Measurements from ENCODE around the gene DESI1. TPM values are rescaled to one million over a fixed set of nuclear protein-coding genes. Genes with fewer than 3 reads are reported as not detected.

Gene DESI1
- total RNA-seq, 1 experiment from 2014 or later: 30.2 TPM

- Histone ChIP-seq H3K9ac (ENCODE audit: extremely low read depth, insufficient read length, low read length) (no peak overlapping the region), H3K79me2 (ENCODE audit: insufficient read depth, low read length) (no peaks in the 10 kb centered on the region), H3K18ac (ENCODE audit: insufficient read length, low read depth, low read length) (no peak overlapping the region), H3K4me1 (ENCODE audit: insufficient read depth, low read length) (0 out of 2 replicates have a peak, but pooled peaks cover 2% of the 10 kb centered on the region), H3K4me2 (ENCODE audit: insufficient read depth, insufficient read length, low read length) (no peak overlapping the region), H3K23me2 (ENCODE audit: insufficient read length, low read depth, low read length, poor library complexity, severe bottlenecking) (no peaks in the 10 kb centered on the region), H3K27ac (ENCODE audit: insufficient read length, low read depth, low read length) (no peak overlapping the region), H3K56ac (ENCODE audit: insufficient read length, low read depth, low read length) (no peak overlapping the region), H3K4ac (ENCODE audit: low read depth, low read length) (no peak overlapping the region), H4K91ac (ENCODE audit: insufficient read length, low read depth, low read length) (no peak overlapping the region), H2BK20ac (ENCODE audit: low read depth, low read length, poor library complexity, severe bottlenecking) (no peak overlapping the region), H2BK12ac (ENCODE audit: insufficient read length, low read depth, low read length) (no peak overlapping the region), H2BK120ac (ENCODE audit: low read depth, low read length, poor library complexity, severe bottlenecking) (no peak overlapping the region), H3K27me3 (ENCODE audit: insufficient read depth, low read length) (no peaks in the 10 kb centered on the region), H3T11ph (ENCODE audit: low read length) (no peak overlapping the region), H4K20me1 (ENCODE audit: control insufficient read depth, insufficient read depth, insufficient read length) (no peaks in the 10 kb centered on the region), H3K9me3 (ENCODE audit: control insufficient read depth, low read depth, low read length) (no peaks in the 10 kb centered on the region), H3K79me1 (ENCODE audit: insufficient read depth, low read depth, low read length, poor library complexity, severe bottlenecking) (no peaks in the 10 kb centered on the region), H4K5ac (ENCODE audit: insufficient read length, low read depth, low read length) (no peak overlapping the region), H2AFZ (ENCODE audit: low read length) (no peak overlapping the region), H4K8ac (replicated peaks; ENCODE audit: insufficient read length, low read depth, low read length) (no peak overlapping the region), H2BK15ac (ENCODE audit: low read depth, low read length) (no peak overlapping the region), H2BK5ac (ENCODE audit: insufficient read length, low read length) (no peak overlapping the region), H3K23ac (ENCODE audit: insufficient read length, low read depth, low read length) (no peak overlapping the region), H3K14ac (ENCODE audit: insufficient read depth, low read length) (no peak overlapping the region), H2AK5ac (ENCODE audit: insufficient read length, low read length) (no peak overlapping the region)
- no peaks in the 10 kb centered on the region; a peak in 1 of 4 replicates for H3K4me1 Mint-ChIP-seq
- no peak overlapping the region; a peak in 1 of 7 replicates for H3K27ac Mint-ChIP-seq
- H3K36me3 Mint-ChIP-seq (ENCODE audit: insufficient read depth in 1 of 3, low read depth in 3 of 3): peaks cover 0 to 3% (median 3%) of the 10 kb centered on the region in 3 experiments; a peak in 3 of 7 replicates
- H3K27me3 Mint-ChIP-seq (ENCODE audit: low read depth): peaks cover 2% of the 10 kb centered on the region; the same call in 1 of the 2 replicates
- no CpG with 5 or more reads among the region's 14 CpGs for WGBS (ENCODE audit: extremely low coverage, insufficient read length, low lambda C conversion rate)
- TF ChIP-seq CTCF (conservative IDR thresholded peaks at IDR 0.05): no peak
- H3K9me3 Mint-ChIP-seq: no peaks in the 10 kb centered on the region
- no peak for DNase-seq
- no peak overlapping the region for H3K4me3 Mint-ChIP-seq
These were observed 49.1 kb downstream of the DESI1 start for GRCh38 chr22:41571786-41572185.

Measured in H9 (cell line).